ENCODE results near the gene EHBP1.
"Not testable (repeated sequence)": the region's sequence is repeated elsewhere in the genome, so short reads cannot be mapped to it uniquely, and the experiment has no call there.

Gene EHBP1

DNA sequence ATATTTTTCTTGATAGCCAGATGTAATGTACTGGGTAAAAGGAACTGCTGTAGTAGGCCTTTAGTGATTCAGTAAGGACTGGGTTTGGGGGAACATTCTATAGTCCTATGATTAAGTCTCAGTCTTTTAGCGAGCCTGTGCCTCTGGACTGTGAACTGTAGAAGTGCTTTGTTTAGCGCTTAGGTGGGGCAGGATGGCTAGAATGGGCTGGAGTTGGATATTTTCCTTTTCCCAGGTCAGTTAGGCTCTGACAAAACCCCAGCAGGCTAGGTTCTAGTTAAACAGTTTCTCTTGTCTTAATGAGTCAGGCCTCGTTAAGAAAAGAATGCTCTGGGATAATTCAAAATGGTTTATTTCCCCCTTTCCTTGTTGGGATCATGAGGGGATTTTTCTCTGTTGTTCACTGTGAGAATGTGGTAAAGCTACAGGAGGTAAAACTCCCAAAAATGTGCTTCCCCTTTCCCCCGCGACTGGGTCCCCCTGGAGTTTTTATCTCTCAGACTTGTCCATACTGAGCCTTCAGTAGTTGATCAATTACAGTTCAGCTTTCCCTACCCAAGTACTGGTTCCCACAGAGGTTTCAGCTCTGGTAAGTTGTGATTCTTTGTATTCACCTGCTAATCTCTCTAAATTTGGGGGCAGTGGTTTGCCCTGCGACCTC is 31.5 kb downstream of the EHBP1 start:
- DNase-seq (ENCODE audit: low read depth) = no peak

DNA sequence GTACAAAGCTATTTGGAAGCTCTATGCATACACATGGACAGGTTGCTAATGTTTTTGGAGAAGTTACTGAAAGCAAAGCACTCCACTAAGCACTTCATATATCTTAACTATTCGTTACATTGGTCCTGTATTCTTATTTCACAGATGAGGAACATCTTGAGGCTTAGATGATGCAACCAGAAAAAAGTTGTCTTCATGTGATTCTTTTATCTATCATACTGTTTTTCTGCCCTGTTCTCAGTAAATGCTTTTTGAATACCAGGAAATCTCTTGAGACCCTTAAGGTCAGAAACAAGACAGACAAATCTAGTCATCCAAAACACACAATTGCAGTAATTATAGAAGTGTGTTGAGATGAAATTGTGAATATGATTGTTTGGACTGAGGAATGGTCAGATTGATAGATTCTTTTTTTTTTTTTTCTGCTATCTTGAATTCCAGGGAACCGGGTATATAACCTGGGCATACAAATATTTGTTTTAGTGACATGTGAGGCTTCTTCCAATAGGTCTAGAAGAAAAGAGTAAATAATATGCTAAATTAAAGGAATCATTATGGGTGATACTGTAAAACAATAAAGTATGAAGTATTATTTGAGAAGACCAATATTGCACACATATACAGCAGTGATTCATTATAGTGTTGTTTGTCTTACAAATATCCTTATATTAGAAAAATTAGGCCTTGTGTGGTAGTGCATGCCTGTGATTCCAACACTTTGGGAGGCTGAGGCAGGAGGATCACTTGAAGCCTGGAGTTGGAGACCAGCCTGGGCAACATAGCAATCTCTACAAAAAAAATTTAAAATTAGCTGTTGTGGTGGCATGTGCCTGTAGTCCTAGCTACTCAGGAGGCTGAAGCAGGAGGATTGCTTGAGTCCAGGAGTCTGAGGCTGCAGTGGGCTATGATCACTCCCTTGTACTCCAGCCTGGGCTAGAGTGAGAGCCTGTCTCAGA is 33.7 kb downstream of the EHBP1 start:
- DNase-seq (ENCODE audit: low read depth) = peak; percentile 8

DNA sequence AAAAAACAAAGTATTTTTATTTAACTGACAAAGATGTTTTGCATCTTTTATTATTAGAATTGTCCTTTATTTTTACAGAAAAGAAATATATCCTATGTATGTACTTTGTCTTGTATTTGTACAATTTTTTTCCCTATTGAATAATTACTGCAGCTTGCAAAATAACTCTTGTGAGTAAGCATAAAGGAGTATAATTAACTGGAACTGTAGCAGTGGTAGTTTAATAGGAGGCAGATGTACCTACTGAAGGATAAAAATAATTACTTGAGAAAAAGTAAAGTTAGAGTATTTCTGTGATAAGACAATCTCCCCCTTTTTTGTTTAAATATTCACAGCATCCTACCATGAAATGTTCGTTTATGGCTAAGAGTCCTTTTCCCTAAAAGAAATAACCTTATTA is 34.7 kb downstream of the EHBP1 start:
- no peak for DNase-seq (ENCODE audit: low read depth)

DNA sequence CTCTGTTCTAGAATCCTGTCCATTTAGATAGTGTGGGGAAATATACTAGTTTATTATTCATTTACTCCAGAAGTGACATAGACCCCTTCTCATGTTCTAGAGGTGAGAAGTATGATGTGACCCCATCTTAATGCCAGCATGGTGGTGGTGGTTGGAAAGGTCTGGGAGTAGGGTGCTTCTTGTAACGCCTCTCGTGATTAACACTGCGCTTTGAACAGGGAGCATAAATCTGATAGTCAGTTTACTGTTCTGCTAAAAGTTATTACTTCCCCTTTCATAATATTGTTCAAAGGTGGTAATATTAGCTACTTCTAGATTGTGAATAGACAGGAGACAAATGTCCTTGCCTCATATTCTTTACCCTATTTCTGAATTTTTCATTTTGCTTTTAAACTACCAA is 35.6 kb downstream of the EHBP1 start:
- DNase-seq (ENCODE audit: low read depth) = no peak

DNA sequence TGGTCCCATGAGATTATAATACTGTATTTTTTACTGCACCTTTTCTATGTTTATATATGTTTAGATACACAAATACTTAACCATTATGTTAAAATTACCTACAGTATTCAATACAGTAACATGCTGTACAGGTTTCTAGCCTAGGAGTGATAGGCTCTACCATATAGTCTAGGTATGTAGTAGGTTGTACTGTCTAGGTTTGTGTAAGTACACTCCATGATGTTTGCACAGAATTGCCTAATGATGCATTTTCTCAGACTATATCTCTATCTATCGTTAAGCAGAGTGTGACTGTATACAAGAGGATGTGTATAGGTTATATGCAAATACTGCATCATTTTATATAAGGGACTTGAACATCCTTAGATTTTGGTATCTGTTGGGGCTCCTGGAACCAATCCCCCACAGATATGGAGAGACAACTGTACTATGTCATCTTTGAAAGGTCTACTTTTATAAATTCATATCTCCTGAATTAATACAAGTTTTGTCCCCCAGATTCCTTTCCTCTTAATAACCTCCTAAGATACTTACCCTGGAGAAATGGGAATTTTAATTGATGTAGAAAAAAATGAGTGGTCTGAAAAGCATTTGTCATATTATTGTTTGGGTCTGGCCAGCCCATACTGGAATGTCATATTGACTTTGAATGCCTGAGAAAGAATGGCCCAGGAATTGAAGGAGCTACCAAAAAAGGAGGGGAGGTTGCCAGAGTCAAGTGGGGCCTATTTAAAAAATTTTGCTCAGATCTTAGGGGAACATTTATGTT is 36.6 kb downstream of the EHBP1 start:
- DNase-seq (ENCODE audit: low read depth) = no peak

DNA sequence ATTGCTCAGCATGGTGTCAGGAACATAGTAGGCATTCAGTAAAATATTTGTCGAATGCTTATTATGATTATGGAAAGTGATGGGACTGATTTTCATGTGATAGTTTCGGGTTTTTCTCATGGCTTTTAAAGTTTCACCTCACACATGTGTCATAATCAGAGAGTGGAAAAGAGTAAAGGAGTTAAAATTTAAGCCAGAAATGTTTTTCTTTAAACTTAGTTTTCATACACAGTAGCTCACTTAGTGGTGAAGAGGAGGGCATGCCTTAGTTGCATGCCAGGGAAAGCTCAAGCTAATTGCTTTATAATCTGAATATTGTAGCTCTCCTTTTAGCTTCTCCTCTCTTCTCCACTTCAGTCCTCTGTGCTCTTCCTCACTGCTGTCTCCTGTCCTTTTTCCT is 38.0 kb downstream of the EHBP1 start:
- DNase-seq (ENCODE audit: low read depth) = no peak

DNA sequence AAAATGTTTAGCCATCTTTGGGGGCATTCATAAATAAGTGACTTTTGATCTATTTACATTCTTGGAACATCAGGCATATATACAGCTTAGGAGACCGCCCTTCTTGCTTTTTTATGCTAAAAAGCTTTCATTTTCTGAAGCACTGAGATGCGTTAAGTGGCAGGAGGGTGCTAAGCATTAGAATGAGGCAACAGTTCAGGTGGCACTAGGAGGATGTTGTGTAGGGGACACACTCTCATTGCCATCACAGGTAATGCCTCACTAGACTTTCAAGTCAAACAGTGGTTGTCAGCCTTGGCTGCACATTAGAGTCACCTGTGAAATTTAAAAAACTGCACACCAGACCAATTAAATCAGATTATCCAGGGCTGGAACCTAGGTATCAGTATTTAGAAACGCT is 39.1 kb downstream of the EHBP1 start:
- DNase-seq (ENCODE audit: low read depth) = no peak

DNA sequence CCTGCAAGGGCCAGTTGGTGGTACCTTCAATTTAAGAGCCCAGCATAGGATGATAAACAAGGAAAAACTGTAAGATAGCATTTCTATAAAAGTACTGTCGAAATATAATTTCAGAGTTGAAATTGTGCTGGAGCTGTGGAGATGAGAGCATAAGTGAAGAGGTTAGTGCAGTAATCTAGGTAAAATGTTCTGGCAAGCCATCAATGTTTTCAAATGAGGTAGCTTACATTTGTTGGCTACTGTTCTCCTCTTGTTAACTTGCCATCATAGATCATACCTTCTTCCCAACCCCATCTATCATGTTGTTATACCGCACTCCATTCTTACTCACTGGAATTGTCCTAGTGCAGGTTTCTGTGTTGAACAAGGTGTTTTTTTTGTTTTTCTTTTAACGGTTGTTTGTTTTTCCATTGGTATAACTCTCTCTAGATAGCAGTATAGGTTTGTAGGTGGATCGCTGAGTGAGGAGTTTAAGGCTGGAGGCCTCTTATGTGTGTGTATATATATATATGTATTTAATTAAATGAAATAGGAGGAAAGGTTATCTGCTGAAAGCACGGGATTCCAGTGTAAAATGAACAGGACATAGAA is 40.5 kb downstream of the EHBP1 start:
- no peak for DNase-seq (ENCODE audit: low read depth)

DNA sequence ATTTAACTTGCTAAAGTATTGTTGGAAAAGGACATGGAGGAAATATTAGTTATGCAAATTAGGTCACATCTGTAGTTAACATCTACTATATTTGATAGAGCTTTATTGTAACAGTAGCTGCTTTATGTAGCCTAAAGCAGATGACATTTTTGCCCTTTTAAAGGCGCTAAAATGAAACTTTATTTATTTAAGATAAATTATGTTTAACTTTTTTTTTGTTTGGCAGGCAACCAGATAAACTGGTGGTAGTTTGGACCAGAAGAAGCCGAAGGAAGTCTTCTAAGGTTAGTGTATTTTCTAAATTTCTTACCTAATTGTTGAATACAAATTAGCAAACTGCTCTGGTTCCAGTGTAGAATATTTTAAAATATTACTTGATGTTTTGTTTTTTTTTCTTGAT is 41.7 kb downstream of the EHBP1 start:
- no peak for DNase-seq (ENCODE audit: low read depth)

DNA sequence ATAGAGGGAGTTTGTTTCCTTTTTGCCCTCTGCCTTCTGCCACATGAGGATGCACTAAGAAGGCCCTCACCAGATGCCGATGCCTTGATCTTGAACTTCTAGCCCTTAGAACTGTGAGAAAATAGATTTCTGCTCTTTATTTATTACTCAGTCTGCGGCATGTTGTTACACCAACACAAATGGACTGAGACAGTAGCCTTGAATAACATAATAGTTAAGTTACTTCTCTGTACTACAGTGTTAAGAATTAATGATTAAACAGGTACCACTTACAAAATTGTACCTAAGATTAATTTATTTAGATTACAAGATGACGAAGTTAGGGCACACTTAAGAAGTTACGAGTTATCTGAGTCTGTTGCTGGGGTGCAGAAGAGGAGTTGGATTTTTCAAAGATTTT is 42.4 kb downstream of the EHBP1 start:
- no peak for DNase-seq (ENCODE audit: low read depth)

DNA sequence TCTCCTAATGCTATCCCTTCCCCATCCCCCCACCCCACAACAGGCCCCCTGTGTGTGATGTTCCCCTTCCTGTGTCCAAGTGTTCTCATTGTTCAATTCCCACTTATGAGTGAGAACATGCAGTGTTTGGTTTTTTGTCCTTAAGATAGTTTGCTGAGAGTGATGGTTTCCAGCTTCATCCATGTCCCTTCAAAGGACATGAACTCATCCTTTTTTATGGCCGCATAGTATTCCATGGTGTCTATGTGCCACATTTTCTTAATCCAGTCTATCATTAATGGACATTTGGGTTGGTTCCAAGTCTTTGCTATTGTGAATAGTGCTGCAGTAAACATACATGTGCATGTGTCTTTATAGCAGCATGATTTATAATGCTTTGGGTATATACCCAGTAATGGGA is 43.6 kb downstream of the EHBP1 start:
- not testable (repeated sequence) for DNase-seq (ENCODE audit: low read depth)

DNA sequence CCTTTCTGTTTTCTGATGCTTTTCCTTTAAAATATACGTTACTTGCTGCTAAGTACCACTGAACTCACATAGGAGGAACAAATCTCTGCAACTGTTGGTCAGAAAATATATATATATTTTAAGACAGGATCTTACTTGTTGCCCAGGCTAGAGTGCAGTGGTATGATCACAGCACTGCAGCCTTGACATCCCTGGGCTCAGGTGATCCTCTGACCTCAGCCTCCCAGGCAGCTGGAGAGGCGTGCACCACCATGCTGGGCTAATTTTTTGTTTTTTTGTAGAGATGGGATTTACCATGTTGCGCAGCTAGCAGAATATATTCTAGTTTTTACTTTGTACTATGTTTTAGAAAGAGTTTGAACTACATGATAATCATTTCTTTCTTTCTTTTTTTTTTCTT is 51.5 kb downstream of the EHBP1 start:
- DNase-seq (ENCODE audit: low read depth) = no peak

DNA sequence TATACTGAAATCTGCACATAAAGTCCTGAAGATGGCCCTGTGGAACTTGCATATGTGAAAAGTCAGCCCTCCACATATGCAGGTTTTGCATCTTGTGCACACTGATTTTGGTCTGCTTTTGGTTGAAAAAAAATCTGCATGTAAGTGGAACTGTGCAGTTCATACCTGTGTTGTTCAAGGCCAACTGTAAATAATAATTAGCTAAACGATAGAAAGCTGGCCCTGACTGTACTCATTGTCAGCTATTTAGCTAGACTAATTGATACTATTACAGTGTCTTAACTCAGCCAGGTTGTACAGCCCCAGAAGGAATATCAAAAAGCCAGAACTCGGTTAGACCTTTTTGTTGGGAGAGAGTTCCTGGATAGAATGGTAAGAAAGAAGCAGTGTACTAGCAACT is 54.5 kb downstream of the EHBP1 start:
- no peak for DNase-seq (ENCODE audit: low read depth)

DNA sequence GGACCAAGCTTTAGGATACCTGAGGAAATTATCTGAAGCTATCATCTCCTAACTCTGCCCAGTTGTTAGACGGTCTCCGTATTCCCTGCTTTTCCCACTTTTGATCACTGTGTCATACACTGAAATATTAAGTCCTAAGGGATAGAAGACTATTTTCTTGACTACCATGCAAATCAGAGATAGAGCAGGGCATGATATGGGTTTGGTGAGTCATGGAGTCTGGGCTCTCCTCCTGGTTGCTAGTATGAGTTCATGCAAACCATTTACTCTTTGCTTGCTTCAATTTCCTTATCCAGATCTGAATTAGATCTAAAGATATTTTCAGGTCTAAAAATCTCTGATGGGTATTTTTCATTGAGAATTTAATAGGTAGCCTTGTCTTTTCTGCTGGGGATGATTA is 55.0 kb downstream of the EHBP1 start:
- DNase-seq (ENCODE audit: low read depth) = peak; percentile 54

DNA sequence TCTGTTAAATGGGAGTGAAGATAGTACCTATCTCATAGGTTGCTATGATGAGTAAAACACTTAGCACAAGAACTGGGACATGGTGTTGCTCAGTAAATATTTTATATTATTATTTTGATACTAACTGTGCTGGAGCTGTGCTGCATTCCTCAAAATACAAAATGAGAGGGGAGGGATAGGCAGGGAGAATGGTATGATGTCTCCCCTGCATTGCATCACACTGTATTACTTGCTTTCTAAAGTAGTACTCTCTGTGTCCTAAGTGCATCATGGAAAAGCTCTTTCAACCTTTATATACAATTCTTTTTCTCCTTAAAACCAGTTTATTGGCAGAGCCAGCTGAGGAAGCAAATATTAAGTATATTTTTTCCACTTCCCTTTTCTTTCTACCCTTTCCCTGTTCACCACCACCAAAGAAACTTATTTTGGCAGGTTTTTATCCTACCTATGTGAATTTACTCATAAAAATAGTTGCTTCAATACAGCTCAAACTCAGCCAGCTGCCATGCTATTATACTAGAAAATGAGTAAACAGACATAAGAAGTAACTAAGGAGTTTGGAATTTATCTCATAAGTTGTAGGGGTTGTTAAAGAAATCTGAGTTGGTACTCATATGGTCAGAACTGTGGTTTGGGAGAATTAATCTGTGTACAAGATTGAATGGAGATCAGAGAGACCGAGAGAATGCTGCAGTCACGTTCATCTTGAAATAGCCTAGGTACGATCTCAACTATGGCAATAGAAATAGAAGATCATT is 60.3 kb downstream of the EHBP1 start:
- DNase-seq (ENCODE audit: low read depth) = no peak

DNA sequence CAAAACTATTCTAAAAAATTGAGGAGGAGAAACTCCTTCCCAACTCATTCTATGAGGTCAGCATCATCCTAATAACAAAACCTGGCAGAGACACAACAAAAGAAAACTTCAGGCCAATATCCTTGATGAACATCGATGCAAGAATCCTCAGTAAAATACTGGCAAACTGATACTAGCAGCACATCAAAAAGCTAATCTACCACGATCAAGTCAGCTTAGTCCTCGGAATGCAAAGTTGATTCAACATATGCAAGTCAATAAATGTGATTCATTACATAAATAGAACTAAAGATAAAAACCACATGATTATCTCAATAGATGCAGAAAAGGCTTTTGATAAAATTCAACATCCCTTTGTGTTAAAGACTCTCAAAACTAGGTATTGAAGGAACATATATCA is 63.1 kb downstream of the EHBP1 start:
- DNase-seq (ENCODE audit: low read depth) = no peak

DNA sequence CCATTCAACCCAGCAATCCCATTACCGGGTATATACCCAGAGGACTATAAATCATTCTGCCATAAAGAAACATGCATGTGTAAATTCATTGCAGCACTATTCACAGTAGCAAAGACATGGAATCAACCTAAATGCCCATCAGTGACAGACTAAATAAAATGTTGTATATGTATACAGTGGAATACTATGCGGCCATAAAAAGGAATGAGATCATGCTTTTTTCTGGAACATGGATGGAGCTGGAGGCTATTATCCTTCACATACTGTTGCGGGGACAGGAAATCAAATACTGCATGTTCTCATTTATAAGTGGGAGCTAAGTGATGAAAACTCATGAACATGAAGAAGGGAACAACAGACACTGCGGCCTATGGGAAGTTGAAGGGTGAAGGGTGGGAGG is 65.1 kb downstream of the EHBP1 start:
- no peak for DNase-seq (ENCODE audit: low read depth)

DNA sequence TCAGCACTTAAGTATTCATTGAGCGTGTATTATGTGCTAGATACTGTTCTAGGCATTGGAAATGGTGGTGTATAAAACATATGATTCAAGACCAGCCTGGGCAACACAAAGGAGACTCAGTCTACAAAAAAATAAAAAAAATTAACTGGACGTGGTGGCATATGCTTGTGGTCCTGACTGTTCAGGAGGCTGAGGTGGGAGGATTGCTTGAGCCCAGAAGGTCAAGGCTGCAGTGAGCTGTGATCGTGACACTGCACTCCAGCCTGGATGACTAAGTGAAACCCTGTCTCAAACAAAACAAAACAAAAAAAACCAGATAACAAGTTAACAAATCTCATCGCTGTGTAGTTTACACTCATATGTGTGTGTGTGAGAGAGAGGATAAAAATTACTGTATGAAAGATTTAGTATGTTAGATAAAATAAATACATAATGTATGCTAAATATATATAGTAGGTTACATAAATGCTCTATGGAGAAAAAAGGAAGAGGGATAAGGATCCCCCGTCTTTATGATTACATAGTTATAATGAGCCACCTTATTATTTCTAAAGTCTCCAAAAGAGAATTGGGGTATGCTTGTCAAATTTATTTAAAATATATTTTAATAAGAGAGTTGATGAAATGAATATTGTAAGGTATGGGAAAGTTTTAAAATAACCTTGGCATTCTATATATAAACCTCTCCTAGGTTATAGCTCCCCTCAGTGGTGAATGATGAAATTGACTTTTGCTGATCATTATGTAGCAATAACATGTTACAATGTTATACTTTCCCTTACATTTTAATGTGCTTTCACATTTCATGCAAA is 69.2 kb downstream of the EHBP1 start:
- peak; percentile 21 for DNase-seq (ENCODE audit: low read depth)

DNA sequence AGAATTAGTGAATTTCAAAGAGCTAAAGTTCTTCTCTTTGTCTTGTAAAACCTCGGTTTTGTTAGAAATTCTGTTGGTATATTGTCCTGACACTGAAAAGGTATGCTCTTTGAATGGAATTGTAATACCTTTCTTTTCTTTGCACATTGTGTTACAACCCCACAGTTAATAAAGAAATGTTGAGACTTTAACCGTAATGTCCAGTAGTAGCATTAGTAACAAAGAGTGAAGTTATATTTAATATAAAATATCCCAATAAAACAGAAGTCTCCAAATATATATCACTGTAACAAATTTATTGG is 69.8 kb downstream of the EHBP1 start:
- DNase-seq (ENCODE audit: low read depth) = no peak

DNA sequence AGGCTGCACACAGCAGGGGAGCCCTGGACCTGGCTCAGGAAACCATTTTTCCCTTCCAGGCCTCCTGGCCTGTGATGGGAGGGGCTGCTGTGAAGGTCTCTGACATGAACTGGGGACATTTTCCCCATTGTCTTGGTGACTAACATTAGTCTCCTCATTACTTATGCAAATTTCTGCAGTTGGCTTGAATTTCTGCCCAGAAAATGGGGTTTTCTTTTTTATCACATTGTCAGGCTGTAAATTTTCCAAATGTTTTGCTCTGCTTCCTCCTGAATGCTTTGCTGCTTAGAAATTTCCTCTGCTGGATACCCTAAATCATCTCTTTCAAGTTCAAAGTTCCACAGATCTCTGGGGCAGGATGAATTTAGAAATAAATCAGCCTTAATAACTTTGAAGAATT is 78.2 kb downstream of the EHBP1 start:
- DNase-seq (ENCODE audit: low read depth) = no peak

DNA sequence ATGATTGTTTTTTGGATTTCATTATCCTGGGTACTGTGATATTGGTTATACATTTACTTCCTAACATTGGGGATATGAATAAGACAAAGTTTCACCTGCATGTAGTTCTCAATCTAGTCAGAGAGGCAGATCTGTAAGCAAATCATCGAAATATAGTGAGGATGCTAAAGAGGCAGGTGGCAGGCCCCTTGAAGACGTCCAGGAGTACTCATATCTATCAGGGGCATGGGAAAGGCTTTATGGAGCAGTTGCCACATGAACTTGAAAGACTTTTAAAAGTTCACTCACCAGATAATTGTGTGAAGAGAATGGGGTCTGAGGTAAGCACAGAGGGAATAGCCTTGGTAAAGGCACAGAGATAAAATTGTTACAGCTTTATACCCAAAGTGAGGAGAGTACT is 78.8 kb downstream of the EHBP1 start:
- no peak for DNase-seq (ENCODE audit: low read depth)

Data from stromal cell of bone marrow (primary cell).